Keratinocyte (primary cell): Measurements from ENCODE around the gene FGD4. TPM values are rescaled to one million over a fixed set of nuclear protein-coding genes. Genes with fewer than 3 reads are reported as not detected.

Source experiments
- DNase-seq: peaks from one replicate; pipeline ENCODE4 v3.0.0-alpha.2; 2011; ENCODE audit warnings: low read depth, missing footprints, low spot score
- FAIRE-seq: peaks from 2 replicates; lab custom pipeline; 2011; peaks lifted over from hg19 to GRCh38; lab: Jason Lieb, UNC
- H2AFZ ChIP-seq: 2 replicates; pipeline ENCODE4 v1.6.0; 2012; ENCODE audit warnings: low read length, control low read depth, inconsistent platforms; ENCODE audit not compliant: control insufficient read depth
- H3K27ac ChIP-seq: 2 replicates; pipeline ENCODE4 v1.5.1; 2011; ENCODE audit warnings: low read length; ENCODE audit not compliant: control insufficient read depth, insufficient read depth
- H3K27me3 ChIP-seq: 3 replicates; pipeline ENCODE4 v1.6.0; 2011; ENCODE audit warnings: low read length; ENCODE audit not compliant: control insufficient read depth, insufficient read depth; ENCODE audit errors: extremely low read depth
- H3K36me3 ChIP-seq, 2 experiments: 2 replicates in 1 of 2; 3 replicates in 1 of 2; pipeline ENCODE4 v1.5.1; 2011; ENCODE audit warnings: low read length in 2 of 2, mild to moderate bottlenecking in 1 of 2; ENCODE audit not compliant: control insufficient read depth in 2 of 2, insufficient read depth in 2 of 2; ENCODE audit errors: extremely low read depth in 1 of 2
- H3K4me1 ChIP-seq: 3 replicates; pipeline ENCODE4 v1.5.1; 2011; ENCODE audit warnings: low read length; ENCODE audit not compliant: control insufficient read depth, insufficient read depth; ENCODE audit errors: extremely low read depth
- H3K4me2 ChIP-seq: 3 replicates; pipeline ENCODE4 v1.6.0; 2011; ENCODE audit warnings: low read depth, low read length; ENCODE audit not compliant: control insufficient read depth, insufficient read depth; ENCODE audit errors: extremely low read depth
- H3K4me3 ChIP-seq, 3 experiments: fragments of 200-600 bp in 1 of 3; sonication (generic) in 1 of 3; 2 replicates in 2 of 3; 3 replicates in 1 of 3; pipeline ENCODE4 v1.5.1; 2011 to 2016; ENCODE audit warnings: low read length in 3 of 3, mild to moderate bottlenecking in 3 of 3, control low read depth in 2 of 3, inconsistent platforms in 1 of 3, low read depth in 1 of 3, mixed read lengths in 1 of 3, mixed run types in 1 of 3, moderate library complexity in 1 of 3; ENCODE audit not compliant: control insufficient read depth in 2 of 3, insufficient read depth in 2 of 3; ENCODE audit errors: extremely low read depth in 1 of 3
- H3K79me2 ChIP-seq: 2 replicates; pipeline ENCODE4 v1.6.0; 2012; ENCODE audit warnings: low read length; ENCODE audit not compliant: control insufficient read depth, insufficient read depth
- H3K9ac ChIP-seq: 3 replicates; pipeline ENCODE4 v1.6.0; 2011; ENCODE audit warnings: low read length; ENCODE audit not compliant: control insufficient read depth, insufficient read depth; ENCODE audit errors: extremely low read depth
- H3K9me1 ChIP-seq: 3 replicates; pipeline ENCODE4 v1.6.0; 2011; ENCODE audit warnings: low read length; ENCODE audit not compliant: control insufficient read depth, insufficient read depth; ENCODE audit errors: extremely low read depth
- H3K9me3 ChIP-seq: 2 replicates; pipeline ENCODE4 v1.5.1; 2012; ENCODE audit warnings: low read depth, low read length; ENCODE audit not compliant: control insufficient read depth
- H4K20me1 ChIP-seq: 3 replicates; pipeline ENCODE4 v1.6.0; 2011; ENCODE audit warnings: low read length; ENCODE audit not compliant: control insufficient read depth, insufficient read depth; ENCODE audit errors: extremely low read depth
- CTCF ChIP-seq, 3 experiments: IDR thresholded peaks in 1 of 3; conservative IDR thresholded peaks in 1 of 3; optimal IDR thresholded peaks in 1 of 3; 2 replicates in 2 of 3; 3 replicates in 1 of 3; pipeline versions ENCODE3 to v1.5.1; 2011; ENCODE audit warnings: low read length in 3 of 3, mild to moderate bottlenecking in 3 of 3, moderate library complexity in 2 of 3, control low read depth in 1 of 3, inconsistent platforms in 1 of 3; ENCODE audit not compliant: insufficient read depth in 2 of 3; ENCODE audit errors: extremely low read depth in 1 of 3
- EZH2 ChIP-seq: IDR thresholded peaks from one replicate; pipeline ENCODE4 v1.6.1; 2012; ENCODE audit warnings: inconsistent platforms, mild to moderate bottlenecking, low read length, moderate library complexity
- dilution Hi-C: fragments of 300-500 bp; cut with MboI; formaldehyde crosslinking; loops from one replicate; pipeline ENCODE4 v1.7.0; 2020; ENCODE audit warnings: low sequenced_read_pairs; ENCODE audit not compliant: extremely low pct_ligation_motif_present
- polyA plus RNA-seq, 5 experiments: library from polyadenylated mRNA; depleted of rRNA in 3 of 5; stranded (reverse) in 3 of 5; stranded (forward) in 1 of 5; unstranded in 1 of 5; fragments of >200 nt; gene quantifications; 1 replicate in 1 of 5; 2 replicates in 3 of 5; 3 replicates in 1 of 5; pipeline versions ENCODE4 v1.2.1 to v1.2.3, GENCODE V29; 2011 to 2012; ENCODE audit warnings: missing spikeins in 2 of 5, low read depth in 1 of 5, low replicate concordance in 1 of 5

FGD4 gene
- polyA plus RNA-seq, 1 donor (not counting 4 experiments of a cell fraction or from before 2014, with no cell fraction given) = 10.5 TPM

DNA sequence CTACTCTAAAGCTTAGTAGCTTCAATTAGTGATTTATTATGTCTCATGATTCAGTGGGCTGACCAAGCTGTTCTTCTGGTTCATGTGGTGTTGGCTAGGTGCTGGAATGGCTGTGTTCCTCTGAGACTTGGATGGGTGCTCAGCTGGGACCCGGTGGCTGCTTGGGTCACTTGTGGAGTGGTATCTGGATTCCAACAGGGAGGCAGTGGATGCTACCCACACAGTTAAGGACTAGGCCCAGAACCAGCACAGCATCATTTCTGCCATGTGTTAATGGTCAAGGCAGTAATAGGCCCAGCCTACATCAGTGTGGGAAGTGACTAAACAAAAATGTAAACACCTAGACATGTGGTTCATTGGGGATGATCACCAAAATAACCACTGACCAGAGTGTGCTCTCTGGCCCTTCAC is 72.2 kb downstream of the FGD4 start:
- H3K9me3 ChIP-seq = no peaks in the 10 kb centered on the region
- H4K20me1 ChIP-seq = no peaks in the 10 kb centered on the region
- H3K9me1 ChIP-seq = no peaks in the 10 kb centered on the region
- no peak overlapping the region for H3K27ac ChIP-seq
- H3K4me2 ChIP-seq = no peak overlapping the region
- TF ChIP-seq EZH2 (no peak), CTCF (optimal IDR thresholded peaks at IDR 0.05 in 1 of 3, IDR thresholded peaks at IDR 0.05 in 1 of 3, conservative IDR thresholded peaks at IDR 0.05 in 1 of 3; ENCODE audit: extremely low read depth in 1 of 3, insufficient read depth in 2 of 3, low read length in 3 of 3) (no peak)
- peaks cover 3 to 4% of the 10 kb centered on the region in 2 experiments for H3K36me3 ChIP-seq
- FAIRE-seq (no peak), DNase-seq (no peak)
- no peak overlapping the region for H2AFZ ChIP-seq
- H3K79me2 ChIP-seq = peaks cover 22% of the 10 kb centered on the region
- no peaks in the 10 kb centered on the region for H3K27me3 ChIP-seq
- dilution Hi-C loops = no loop called here
- no peak overlapping the region for H3K4me3 ChIP-seq
- H3K9ac ChIP-seq = no peak overlapping the region
- no peaks in the 10 kb centered on the region for H3K4me1 ChIP-seq

DNA sequence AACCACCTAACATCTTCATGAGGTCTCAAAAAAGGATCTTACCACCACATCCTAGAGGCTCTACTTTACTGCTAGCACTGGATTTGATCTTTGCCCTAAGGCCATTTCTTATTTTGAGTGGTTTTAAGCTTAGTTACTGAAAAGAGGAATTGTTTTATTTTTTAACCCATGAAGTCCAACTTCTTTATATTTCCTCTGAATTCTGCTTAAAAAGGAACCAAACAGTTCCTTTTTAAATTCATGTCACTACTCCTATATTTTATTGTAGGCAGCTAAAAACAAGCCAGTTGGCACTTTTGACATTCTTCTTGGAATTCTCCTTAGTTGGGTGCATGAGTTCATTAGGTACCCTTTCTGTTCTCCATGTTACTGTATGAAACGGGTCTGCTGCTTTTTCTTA is 76.4 kb downstream of the FGD4 start:
- Histone ChIP-seq H3K27me3 (no peaks in the 10 kb centered on the region), H3K9me1 (no peaks in the 10 kb centered on the region), H3K27ac (no peak overlapping the region), H2AFZ (no peak overlapping the region), H4K20me1 (no peaks in the 10 kb centered on the region), H3K4me3 (no peak overlapping the region), H3K36me3 (peaks cover 1 to 7% of the 10 kb centered on the region in 2 experiments), H3K9me3 (no peaks in the 10 kb centered on the region), H3K4me1 (no peaks in the 10 kb centered on the region), H3K79me2 (peaks cover 10% of the 10 kb centered on the region), H3K9ac (no peak overlapping the region), H3K4me2 (no peak overlapping the region)
- DNase-seq (no peak), FAIRE-seq (no peak)
- dilution Hi-C loops = no loop called here
- TF ChIP-seq CTCF (optimal IDR thresholded peaks at IDR 0.05 in 1 of 3, IDR thresholded peaks at IDR 0.05 in 1 of 3, conservative IDR thresholded peaks at IDR 0.05 in 1 of 3; ENCODE audit: extremely low read depth in 1 of 3, insufficient read depth in 2 of 3, low read length in 3 of 3) = no peak
- TF ChIP-seq EZH2 = no peak
